ENCODE measurements around the gene C5orf58.

The C5orf58 gene

GRCh38 chr5:170292179-170293104 is 59.7 kb downstream of the C5orf58 start:
- Histone ChIP-seq H3K27me3 (ENCODE audit: insufficient read depth, low read length, poor library complexity) (no peaks in the 10 kb centered on the region), H3K27ac (ENCODE audit: low read length) (no peak overlapping the region), H3K36me3 (ENCODE audit: insufficient read depth, low read length) (peaks cover 79% of the 10 kb centered on the region), H3K4me2 (ENCODE audit: insufficient read depth, low read length) (no peak overlapping the region; the same call in 1 of the 2 replicates), H3K4me1 (ENCODE audit: insufficient read depth, low read length) (peaks cover 65% of the 10 kb centered on the region), H2AFZ (ENCODE audit: low read depth, low read length) (no peak overlapping the region), H3K4me3 (ENCODE audit: low read depth in 1 of 2, low read length in 2 of 2) (no peak overlapping the region), H4K20me1 (ENCODE audit: insufficient read depth, low read length) (peaks cover 35% of the 10 kb centered on the region), H3K79me2 (ENCODE audit: insufficient read depth, low read length) (peaks cover 93% of the 10 kb centered on the region), H3K9ac (ENCODE audit: low read depth, low read length) (no peak overlapping the region), H3K9me3 (ENCODE audit: insufficient read depth, low read length, severe bottlenecking) (no peaks in the 10 kb centered on the region)
- no peak for DNase-seq
- TF ChIP-seq EZH2 (IDR thresholded peaks at IDR 0.05; ENCODE audit: borderline replicate concordance, low read depth, low read length, severe bottlenecking) = no peak
- no peak for TF ChIP-seq CTCF (IDR thresholded peaks at IDR 0.05; ENCODE audit: borderline replicate concordance, extremely low read depth, low read length, poor library complexity, severe bottlenecking)
- ATAC-seq (ENCODE audit: insufficient read depth, low read depth) = no peak

- no peak overlapping the region for H3K9ac ChIP-seq (ENCODE audit: low read depth, low read length)
- peaks cover 98% of the 10 kb centered on the region for H3K79me2 ChIP-seq (ENCODE audit: insufficient read depth, low read length)
- 0 out of 2 replicates have a peak overlapping the region, but pooled peaks have one; percentile 78 for H3K4me2 ChIP-seq (ENCODE audit: insufficient read depth, low read length)
Measured at GRCh38 chr5:170293273-170293672, 60.5 kb downstream of the C5orf58 start.

GRCh38 chr5:170294057-170294456 is 61.3 kb downstream of the C5orf58 start:
- Histone ChIP-seq H3K27me3 (ENCODE audit: insufficient read depth, low read length, poor library complexity) (no peaks in the 10 kb centered on the region), H4K20me1 (ENCODE audit: insufficient read depth, low read length) (peaks cover 33% of the 10 kb centered on the region), H2AFZ (ENCODE audit: low read depth, low read length) (no peak overlapping the region), H3K9me3 (ENCODE audit: insufficient read depth, low read length, severe bottlenecking) (no peaks in the 10 kb centered on the region), H3K9ac (ENCODE audit: low read depth, low read length) (no peak overlapping the region), H3K79me2 (ENCODE audit: insufficient read depth, low read length) (peaks cover 95% of the 10 kb centered on the region), H3K4me2 (ENCODE audit: insufficient read depth, low read length) (peak overlapping the region; percentile 78), H3K4me1 (ENCODE audit: insufficient read depth, low read length) (peaks cover 65% of the 10 kb centered on the region), H3K36me3 (ENCODE audit: insufficient read depth, low read length) (peaks cover 64% of the 10 kb centered on the region), H3K4me3 (ENCODE audit: low read depth in 1 of 2, low read length in 2 of 2) (peak overlapping the region in 1 of 2 experiments; percentile 71; a peak in 1 of 4 replicates), H3K27ac (ENCODE audit: low read length) (peak overlapping the region; percentile 95)
- ATAC-seq (ENCODE audit: insufficient read depth, low read depth) = no peak
- no peak for TF ChIP-seq EZH2 (IDR thresholded peaks at IDR 0.05; ENCODE audit: borderline replicate concordance, low read depth, low read length, severe bottlenecking)
- TF ChIP-seq CTCF (IDR thresholded peaks at IDR 0.05; ENCODE audit: borderline replicate concordance, extremely low read depth, low read length, poor library complexity, severe bottlenecking) = no peak
- DNase-seq = no peak

More at GRCh38 chr5:170293273-170293672, 60.5 kb downstream of the C5orf58 start:
- Histone ChIP-seq H3K36me3 (ENCODE audit: insufficient read depth, low read length) (peaks cover 72% of the 10 kb centered on the region), H2AFZ (ENCODE audit: low read depth, low read length) (no peak overlapping the region), H4K20me1 (ENCODE audit: insufficient read depth, low read length) (peaks cover 33% of the 10 kb centered on the region), H3K27me3 (ENCODE audit: insufficient read depth, low read length, poor library complexity) (no peaks in the 10 kb centered on the region), H3K9me3 (ENCODE audit: insufficient read depth, low read length, severe bottlenecking) (no peaks in the 10 kb centered on the region), H3K4me1 (ENCODE audit: insufficient read depth, low read length) (peaks cover 64% of the 10 kb centered on the region), H3K27ac (ENCODE audit: low read length) (peak overlapping the region; percentile 3; the same call in 1 of the 2 replicates), H3K4me3 (ENCODE audit: low read depth in 1 of 2, low read length in 2 of 2) (no peak overlapping the region)
- no peak for TF ChIP-seq CTCF (IDR thresholded peaks at IDR 0.05; ENCODE audit: borderline replicate concordance, extremely low read depth, low read length, poor library complexity, severe bottlenecking)
- no peak for TF ChIP-seq EZH2 (IDR thresholded peaks at IDR 0.05; ENCODE audit: borderline replicate concordance, low read depth, low read length, severe bottlenecking)
- no peak for DNase-seq
- no peak for ATAC-seq (ENCODE audit: insufficient read depth, low read depth)
